Testis (tissue), 2 donors: ENCODE results near the gene AP1M1.

Experiments
- POLR2A ChIP-seq: fragments of 450-650 bp; IDR thresholded peaks from one replicate; pipeline ENCODE4 v1.6.1; 2017; ENCODE audit warnings: antibody characterized with exemption, mild to moderate bottlenecking, moderate library complexity
- TF ChIP-seq, protein P1 (sequence below), 3 experiments: fragments of 450-650 bp in 2 of 3; fragments of 200-600 bp in 1 of 3; sonication (generic) in 1 of 3; IDR thresholded peaks; one replicate each; pipeline ENCODE4 v1.5.1; 2016 to 2019; ENCODE audit warnings: antibody characterized with exemption in 3 of 3, mild to moderate bottlenecking in 2 of 3, moderate library complexity in 1 of 3

GRCh38 chr19:16161840-16162239, 35.9 kb upstream of the AP1M1 start:
- no peak for TF ChIP-seq POLR2A
- TF ChIP-seq, protein P1, sequence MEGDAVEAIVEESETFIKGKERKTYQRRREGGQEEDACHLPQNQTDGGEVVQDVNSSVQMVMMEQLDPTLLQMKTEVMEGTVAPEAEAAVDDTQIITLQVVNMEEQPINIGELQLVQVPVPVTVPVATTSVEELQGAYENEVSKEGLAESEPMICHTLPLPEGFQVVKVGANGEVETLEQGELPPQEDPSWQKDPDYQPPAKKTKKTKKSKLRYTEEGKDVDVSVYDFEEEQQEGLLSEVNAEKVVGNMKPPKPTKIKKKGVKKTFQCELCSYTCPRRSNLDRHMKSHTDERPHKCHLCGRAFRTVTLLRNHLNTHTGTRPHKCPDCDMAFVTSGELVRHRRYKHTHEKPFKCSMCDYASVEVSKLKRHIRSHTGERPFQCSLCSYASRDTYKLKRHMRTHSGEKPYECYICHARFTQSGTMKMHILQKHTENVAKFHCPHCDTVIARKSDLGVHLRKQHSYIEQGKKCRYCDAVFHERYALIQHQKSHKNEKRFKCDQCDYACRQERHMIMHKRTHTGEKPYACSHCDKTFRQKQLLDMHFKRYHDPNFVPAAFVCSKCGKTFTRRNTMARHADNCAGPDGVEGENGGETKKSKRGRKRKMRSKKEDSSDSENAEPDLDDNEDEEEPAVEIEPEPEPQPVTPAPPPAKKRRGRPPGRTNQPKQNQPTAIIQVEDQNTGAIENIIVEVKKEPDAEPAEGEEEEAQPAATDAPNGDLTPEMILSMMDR (IDR thresholded peaks at IDR 0.05) = no peak
